Parietal lobe (tissue), 2 donors: ENCODE data around the gene MED15. TPM values are rescaled to one million over a fixed set of nuclear protein-coding genes. Genes with fewer than 3 reads are reported as not detected.
A peak's percentile ranks its signal among the peaks of the same experiment; 100 is the strongest.

ENCODE experiments used
- small RNA-seq: library from RNA; depleted of rRNA; stranded (forward); fragments of <200 nt; gene quantifications from one replicate; pipeline ENCODE3, GENCODE V24; 2014; ENCODE audit warnings: low replicate concordance
- total RNA-seq: library from RNA; depleted of rRNA; stranded (reverse); fragments of >200 nt; gene quantifications from one replicate; pipeline ENCODE4 v1.2.3, GENCODE V29; 2014

MED15 gene, protein sequence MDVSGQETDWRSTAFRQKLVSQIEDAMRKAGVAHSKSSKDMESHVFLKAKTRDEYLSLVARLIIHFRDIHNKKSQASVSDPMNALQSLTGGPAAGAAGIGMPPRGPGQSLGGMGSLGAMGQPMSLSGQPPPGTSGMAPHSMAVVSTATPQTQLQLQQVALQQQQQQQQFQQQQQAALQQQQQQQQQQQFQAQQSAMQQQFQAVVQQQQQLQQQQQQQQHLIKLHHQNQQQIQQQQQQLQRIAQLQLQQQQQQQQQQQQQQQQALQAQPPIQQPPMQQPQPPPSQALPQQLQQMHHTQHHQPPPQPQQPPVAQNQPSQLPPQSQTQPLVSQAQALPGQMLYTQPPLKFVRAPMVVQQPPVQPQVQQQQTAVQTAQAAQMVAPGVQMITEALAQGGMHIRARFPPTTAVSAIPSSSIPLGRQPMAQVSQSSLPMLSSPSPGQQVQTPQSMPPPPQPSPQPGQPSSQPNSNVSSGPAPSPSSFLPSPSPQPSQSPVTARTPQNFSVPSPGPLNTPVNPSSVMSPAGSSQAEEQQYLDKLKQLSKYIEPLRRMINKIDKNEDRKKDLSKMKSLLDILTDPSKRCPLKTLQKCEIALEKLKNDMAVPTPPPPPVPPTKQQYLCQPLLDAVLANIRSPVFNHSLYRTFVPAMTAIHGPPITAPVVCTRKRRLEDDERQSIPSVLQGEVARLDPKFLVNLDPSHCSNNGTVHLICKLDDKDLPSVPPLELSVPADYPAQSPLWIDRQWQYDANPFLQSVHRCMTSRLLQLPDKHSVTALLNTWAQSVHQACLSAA
- total RNA-seq: 35.4 TPM

DNA sequence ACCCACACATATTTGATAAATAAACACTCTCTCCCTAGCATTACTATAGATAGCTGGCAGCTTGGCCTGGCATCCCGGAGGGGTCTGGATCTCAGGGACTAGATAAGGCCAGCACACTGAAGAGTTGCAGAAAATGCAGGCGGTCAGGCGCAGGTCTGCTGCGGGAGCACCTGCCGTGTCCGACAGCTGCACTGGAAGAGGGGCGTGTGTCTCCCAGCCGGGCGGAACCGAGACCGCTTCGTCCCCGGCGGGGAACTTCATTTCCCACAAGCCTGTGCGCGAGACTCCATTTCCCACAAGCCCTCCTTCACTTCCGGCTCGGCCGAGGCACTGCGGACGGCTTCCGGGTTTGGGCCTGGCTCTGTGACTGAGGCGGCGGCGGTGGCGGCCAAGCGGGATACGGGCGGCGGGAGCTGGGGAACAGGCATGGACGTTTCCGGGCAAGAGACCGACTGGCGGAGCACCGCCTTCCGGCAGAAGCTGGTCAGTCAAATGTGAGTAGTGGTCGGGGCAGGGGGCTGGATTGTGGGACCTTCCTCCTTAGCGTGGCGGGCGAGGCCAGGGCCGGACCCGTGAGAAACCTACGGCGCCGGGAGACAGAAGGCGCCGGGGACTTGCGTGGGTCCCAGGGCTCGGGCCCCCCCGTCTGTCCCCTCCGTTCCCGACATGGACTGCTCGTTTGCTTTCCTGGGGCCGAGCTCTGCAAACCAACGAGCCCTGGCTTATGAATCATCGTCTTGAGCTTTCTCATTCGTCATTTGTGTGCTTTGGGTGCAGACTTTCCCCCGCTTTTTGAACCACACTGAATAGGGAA lies at the start of gene MED15:
Gene MED15, plus strand, starts transcription at position 358 of the 814 bp plus-strand sequence. Its CDS starts 69 bp downstream, at position 427.

GRCh38 chr22:20494978-20495860 lies 12.2 kb upstream of the MED15 start, which contains the start of gene KLHL22:
Gene KLHL22, minus strand, starts transcription at chr22:20495795. Its CDS starts 6,584 bp downstream, at chr22:20489211.

Small RNA genes lying within 50 kb of the gene (small RNA-seq; reads per million reads assigned to genes)
- not detected for gene IGLL4P
- not detected for gene RF00019
- not detected for gene RN7SL812P
- 0.58 reads per million, percentile 53 among the genes with 10 or more reads in this experiment for gene RNY1P9

Other genes starting within 250 kb of the MED15 start
- gene RTN4R, start 239.3 kb upstream of the MED15 start, total RNA-seq: 14.7 TPM
- gene DGCR6L, start 187.6 kb upstream of the MED15 start, total RNA-seq: 30.7 TPM
- gene ZNF74, start 113.5 kb upstream of the MED15 start, total RNA-seq: 58.5 TPM
- 1.6 TPM for gene SCARF2, start 69.8 kb upstream of the MED15 start, total RNA-seq
- 75.1 TPM for gene KLHL22, start 11.8 kb upstream of the MED15 start, total RNA-seq